GM18519 (cell line): ENCODE results near the gene ATP10B.
"Not testable (repeated sequence)": the region's sequence is repeated elsewhere in the genome, so short reads cannot be mapped to it uniquely, and the experiment has no call there.

Source experiments
- ATAC-seq: cut with Tn5 transposase; IDR thresholded peaks from one replicate; pipeline ENCODE4 v1.9.1; 2021; ENCODE audit warnings: mild to moderate bottlenecking, moderate library complexity; ENCODE audit not compliant: unreplicated experiment, low FRiP score

ATP10B gene

DNA sequence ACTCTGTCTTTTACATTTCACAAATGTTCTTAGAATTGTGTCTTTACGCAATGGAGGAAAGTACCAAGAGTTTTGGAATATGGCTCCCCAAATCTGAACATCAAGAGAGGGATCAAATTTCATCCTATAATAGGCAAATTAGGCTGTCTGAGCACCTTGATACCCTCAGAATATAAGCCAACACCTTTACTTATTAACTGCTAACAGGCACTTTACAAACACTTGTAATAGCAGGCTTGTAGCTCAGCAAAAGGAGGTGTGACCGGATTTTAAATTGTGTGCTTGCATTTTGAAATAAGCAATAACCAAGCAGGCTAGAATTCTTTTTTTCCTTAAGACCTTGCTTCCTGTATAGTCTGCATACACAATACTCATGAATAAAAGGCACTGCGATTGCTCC, 92.0 kb downstream of the ATP10B start:
- ATAC-seq = no peak

DNA sequence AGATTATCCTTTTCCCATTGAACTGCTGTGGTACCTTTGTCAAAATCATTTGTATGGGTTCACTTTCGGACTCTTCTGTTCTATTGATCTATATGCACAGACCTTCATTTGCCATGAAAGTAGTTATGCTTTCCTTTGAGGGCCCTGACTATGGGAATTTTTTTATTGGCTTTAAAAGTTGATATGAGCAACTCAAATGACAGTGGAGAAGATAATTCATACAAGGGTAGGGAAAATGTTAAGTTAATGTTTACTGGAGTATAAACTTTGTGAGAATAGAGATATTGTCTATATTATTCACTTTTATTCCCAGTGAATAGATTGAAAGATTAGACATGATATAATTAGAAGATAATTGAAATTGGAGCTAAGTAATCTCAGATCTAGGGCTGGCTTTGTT, 94.8 kb downstream of the ATP10B start:
- ATAC-seq = no peak

DNA sequence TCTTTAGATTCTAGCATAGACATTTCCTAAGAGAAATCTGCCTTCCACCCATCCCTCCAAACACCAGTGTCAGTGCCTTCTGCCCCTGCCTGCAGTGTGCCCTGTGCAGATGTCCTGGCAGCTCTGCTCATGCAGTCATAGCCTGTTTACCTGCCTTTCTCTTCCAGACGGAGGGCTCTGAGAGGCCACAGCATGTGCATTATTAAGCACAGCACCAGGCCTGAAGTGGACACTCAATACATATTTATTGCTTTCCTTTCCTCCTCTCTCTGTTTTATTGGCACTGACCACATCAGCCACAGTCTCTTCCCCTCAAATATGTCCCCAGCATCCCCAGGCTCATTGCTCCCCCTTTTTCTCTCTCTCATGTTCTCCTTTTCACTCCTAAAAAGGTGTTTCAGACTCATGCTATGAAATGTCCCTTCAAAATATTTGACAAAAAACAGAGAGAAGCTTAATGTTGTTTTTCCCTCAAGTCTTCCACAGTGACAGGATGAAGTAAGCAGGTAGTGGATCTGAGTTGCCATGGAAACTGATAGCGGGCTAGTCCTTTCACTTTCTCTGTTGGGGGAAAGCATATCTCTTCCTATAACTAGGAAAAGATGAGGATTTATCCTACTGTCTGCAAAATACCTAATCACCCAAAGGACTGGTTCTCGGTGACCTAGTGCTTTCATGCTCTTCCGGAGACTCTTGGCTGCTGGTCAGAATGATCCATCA, 100.9 kb downstream of the ATP10B start:
- no peak for ATAC-seq

DNA sequence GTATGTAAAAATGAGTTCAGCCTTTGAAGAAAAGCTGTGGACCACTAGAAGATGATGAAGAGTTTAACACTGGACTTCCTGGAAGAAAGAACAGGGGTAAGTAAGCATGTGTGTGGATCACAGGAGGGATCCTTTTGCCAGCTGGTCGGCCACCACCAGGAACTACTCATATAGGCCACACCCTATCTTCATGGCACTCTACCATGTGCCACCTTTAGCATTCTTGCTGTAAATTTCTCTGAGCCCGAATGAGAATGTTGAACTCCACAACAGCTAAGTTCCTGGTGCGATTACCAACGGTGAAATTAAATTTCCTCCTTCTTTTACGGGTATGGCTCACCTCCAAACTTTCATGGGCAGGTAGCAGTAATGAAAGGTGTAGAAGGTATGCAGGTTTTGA, 102.3 kb downstream of the ATP10B start:
- ATAC-seq = no peak

DNA sequence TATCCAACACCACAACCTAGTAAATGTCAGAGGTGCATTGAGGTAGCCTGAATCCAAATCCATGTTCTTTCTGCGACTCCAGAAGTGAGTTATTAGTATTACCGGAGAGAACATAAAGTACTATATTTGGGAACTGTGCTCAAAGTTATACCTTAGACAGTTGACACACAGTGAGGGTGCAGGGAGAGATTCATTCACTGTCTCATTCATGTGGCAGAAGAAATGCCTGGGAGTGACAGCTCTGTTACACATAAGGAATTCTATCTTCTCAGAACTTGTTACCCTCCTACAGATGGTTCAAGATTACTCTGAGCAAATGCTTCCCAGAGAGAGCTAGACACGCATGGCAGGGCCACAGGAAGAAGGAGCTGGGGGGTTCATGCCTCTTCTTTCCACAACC, 103.0 kb downstream of the ATP10B start:
- ATAC-seq = no peak

DNA sequence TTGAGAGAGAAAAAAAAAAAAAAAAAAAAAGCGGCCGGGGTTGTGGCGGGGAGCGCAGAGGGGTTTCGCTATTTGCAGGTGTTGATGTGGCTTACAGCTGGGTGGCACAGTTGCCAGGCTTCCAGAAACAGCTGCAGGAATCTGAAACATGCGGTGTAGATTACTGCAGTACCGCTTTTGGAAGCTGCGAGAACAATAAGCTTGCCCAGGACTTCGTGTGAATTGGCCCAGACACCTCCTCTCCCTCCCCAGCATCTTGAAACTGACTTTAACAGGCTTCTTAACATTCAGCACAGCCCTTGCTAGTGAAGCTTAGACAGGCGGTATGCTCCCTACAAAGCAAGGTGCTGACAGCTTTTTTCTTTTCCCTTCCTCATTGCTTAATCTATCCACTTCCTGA, 104.0 kb downstream of the ATP10B start:
- no peak for ATAC-seq

DNA sequence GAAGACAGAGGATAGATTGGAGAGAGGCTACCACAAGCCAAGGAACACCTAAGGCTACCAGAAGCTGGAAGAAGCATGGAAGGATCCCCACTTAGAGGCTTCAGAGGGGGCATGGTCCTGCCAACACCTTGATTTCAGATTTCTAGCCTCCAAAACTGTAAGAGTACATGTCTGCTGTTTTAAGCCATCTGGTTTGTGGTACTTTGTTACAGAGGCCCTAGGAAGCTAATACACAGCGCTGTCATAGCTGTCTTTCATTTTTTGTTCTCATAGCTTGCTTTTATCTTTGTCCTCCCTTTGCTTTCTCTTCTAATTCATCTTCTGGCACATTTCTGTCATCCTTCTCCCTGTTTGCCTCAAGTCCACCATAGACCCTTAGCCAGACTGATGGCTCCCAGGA, 104.5 kb downstream of the ATP10B start:
- no peak for ATAC-seq

DNA sequence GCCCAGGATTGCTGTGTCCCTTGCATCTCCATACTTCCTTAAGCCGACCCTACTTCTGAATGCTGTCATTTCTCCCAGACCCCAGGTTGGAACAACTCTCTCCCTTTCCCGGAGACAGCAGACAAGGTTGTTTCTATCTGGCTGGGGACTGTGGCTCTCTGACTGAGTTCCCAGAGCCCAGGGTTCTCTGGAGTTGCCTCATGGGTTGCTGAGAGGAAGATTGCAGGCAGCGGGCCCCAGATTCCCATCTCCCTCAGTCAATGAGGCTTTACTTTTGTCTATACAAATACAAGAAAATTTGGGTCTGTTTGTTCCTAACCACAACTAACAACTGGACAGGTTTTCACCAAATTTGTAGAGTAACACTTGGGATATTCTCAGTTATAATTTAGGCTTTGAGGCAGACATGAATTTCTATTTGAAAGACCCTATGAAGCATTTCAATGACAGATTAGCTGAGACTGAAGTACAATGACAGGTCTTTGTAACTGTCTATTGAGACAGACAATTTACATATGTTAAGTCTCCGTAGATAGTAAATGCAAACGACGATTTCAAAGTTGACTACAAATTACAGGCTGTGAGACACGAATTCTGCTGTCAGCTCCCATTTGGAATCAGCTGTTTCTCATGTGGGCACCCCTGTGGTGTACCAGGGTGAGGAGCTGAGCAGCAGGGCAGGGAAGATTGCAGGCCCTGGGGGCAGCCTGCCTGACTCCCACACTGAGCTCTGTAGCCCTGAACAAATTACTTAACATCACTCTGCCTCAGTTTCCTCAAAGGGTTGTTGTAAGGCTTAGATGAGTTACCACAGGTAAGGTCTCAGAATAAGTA, 107.5 kb downstream of the ATP10B start:
- ATAC-seq = no peak

DNA sequence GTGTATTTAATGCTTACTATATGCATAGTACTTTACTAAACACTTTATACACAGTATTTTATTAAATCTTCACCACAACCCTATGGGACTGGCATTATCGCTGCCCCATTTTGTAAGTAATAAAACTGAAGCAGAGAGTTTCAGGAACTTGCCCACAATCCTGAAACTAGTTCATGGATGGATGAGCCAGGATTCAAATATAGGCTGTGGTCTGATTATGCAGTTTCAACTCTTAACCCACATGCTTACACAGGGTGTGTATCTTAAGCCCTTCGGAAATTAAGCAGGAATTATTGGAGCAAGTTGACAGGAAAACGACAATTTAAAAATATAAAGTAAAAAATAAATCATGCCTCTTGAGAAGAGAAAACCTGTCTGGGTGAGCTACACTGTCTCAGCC, 109.0 kb downstream of the ATP10B start:
- no peak for ATAC-seq

DNA sequence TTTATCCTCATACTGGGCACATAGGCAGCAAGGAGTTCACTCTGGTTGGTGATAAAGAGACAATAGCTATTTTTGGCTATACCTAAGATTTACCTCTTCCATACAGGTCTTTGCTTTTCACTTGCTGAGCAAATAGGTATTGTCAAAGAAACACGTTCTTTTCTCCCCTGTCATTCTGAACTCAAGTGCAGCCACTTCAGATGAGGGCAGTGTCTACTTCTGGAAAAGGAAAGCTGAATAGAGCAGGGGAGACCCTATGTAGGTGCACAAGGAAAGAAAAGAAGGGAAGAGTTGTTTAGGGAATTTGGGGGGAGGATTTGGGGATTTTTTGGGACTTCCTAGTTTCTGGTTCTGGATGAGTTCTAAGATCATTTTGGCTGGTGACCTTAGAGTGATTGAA, 109.6 kb downstream of the ATP10B start:
- ATAC-seq = no peak

DNA sequence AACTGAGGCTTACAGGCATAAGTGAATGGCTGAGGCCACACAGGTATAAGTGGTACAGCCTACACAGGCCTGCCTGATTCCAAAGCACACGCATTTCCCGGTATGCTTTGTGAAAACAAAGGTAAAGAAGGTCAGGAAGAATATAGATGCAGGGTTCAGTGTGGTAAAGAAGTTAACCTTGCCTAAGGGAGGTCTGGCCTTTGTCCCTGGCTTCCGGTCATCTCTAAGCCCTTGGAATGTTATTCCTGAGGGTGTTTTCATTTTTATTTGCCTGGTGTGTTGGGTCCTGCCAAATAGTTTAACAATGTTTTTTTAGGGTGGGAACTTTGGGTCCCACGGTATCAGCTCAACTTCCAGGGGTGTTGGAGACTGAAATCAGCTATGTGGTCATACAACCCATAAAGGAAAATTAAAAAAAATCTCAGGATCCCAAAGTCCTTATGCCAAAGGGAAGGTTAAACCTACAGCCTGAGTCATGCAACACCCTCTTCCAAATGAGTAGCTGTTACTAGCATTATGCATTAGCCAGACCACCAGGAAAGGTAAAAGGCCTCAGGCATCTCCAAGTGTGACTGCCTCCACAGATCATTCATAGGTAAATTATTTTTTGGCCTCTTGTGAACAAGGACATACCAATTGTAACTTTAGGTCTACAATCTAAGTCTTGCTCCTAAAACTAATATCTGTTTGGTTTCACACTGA, 124.6 kb downstream of the ATP10B start:
- ATAC-seq = no peak

DNA sequence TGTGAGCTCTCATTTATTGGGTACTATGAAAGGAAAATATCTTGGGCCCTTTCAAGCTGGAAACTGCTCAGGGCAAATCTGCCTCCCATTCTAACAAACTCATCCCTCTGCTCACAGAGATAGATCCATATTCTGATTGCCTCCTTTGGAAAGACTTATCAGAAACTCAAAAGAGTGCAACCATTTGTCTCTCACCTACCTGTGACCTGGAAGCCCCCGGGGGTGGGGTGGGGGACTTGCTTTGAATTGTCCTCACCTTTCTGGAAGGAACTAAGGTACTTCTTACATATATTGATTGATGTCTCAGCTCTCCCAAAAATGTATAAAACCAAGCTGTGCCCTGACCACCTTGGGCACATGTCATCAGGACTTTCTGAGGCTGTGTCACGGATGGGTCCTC, 125.3 kb downstream of the ATP10B start:
- ATAC-seq = no peak

DNA sequence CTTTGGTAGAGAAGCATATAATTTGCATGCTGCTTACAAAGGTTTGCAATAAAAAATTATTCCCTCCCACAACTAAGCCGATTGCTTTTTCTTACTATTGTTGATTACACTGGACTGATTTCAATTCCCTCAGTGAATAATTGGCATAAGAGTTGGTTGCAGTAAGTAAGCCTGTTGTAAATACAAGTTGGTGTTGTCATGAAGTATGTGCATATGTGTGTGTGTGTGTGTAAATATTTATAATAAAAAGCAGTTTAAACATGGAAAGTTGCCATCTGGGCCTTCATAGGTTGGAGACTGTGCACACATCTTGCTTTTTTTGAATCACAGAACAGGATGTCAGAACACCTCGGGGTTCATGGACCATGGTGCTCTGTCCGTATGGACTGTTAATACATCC, 131.2 kb downstream of the ATP10B start:
- ATAC-seq = no peak

DNA sequence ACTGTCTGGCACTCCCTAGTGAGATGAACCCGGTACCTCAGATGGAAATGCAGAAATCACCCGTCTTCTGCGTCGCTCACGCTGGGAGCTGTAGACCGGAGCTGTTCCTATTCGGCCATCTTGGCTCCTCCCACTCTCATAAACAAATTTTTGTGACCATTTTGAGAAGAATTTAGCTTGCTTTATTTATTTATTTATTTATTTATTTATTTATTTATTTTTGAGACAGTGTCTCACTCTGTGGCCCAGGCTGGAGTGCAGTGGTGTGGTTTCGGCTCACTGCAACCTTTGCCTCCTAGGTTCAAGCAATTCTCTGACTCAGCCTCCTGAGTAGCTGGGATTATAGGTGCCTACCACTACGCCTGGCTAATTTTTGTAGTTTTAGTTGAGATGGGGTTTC, 136.5 kb downstream of the ATP10B start:
- ATAC-seq = not testable (repeated sequence)

DNA sequence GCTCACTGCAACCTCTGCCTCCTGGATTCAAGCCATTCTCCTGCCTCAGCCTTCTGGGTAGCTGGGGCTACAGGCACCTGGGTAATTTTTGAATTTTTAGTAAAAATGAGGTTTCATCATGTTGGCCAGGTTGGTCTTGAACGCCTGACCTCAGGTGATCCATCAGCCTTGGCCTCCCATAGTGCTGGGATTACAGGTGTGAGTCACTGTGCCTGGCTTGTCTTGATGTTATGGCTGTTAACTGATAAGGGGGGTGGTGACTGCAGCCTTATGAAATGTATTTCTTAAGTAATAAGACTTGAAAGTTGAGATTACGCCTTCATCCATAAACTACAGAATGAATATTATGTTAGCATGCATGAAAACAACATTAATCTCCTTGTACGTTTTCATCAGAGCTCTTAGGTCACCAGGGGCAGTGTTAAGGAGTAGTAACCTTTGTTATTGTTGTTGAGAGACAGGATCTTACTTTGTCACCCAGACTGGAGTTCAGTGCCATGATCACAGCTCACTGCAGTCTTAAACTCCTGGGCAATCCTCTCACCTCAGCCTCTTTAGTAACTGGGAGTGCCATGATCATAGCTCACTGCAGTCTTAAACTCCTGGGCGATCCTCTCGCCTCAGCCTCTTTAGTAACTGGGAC, 148.3 kb downstream of the ATP10B start:
- no peak for ATAC-seq

DNA sequence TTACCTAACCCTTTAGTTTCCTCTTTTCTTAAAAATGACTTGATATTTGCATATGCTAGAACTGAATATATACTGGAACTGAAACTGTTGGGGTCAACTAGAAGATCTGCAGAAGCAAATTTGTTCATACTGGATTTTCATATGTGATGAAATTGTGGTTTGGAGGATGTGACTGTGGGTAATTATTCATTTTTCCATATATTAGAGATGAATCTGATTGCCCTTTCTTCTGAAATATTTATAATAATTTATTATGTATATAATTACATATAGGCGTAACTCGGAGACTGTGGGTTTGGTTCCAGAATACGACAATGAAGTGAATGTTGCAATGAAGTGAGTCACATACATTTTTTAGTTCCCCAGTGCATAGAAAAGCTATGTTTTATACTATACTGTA, 149.1 kb downstream of the ATP10B start:
- peak; percentile 97 for ATAC-seq

DNA sequence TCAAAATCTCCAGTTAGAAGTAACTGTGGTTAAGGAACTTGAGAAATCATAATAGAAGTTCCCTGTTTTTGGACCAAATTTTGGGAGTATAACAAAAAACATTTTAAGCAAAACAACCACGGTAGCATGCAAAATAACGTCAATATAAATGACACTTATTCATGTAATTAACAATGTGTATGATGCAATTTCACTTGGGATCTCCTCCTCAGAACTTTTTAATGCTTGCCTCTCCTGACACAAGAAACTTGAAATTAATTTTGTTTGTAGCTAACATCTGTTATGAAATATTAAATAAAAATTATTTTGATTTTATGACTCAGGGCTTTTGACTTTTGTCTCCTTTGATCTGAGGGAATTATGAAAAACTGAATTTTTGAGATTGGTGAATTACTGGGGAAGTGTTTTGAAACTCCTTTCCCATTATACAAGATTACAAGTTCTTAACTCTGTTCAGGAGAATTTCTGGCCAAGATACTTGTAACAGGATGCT, 149.7 kb downstream of the ATP10B start:
- no peak for ATAC-seq

DNA sequence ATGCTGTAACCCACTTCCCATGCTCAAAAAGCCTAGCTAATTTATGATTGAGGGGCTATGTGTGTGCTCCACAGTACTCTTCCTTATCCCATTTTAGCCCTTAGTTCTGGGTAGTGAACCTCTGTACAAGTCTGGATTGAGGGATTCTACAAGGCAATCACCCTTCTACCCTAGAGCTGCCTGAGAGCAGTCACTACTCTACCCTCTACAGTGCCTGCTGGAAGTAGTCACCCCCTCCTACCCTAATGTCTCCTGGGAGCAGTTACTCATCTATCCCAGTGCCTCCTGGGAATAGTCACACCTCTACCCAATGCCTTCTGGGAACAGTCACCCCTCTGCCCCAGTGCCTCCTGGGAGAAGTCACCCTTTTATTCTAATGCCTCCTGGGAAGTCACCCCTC, 150.6 kb downstream of the ATP10B start:
- no peak for ATAC-seq

DNA sequence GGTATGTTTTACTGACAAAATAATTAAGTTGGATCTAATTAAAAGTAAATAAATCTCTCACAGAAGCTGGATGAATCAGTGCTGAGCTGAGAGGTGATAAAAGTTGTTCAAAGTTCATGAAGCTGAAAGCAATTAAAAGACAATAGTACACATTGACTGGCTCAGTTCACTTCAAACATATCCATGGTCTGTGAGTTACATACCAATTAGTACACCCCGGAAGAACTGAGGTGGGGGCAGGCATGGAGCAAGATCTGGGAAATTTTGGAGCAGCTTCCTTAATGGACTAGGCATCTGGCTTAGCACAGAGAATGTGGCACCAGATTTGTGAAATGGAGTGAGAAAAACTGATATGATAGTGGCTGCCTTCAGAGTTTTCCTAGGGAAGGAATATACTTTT, 152.7 kb downstream of the ATP10B start:
- ATAC-seq = no peak

DNA sequence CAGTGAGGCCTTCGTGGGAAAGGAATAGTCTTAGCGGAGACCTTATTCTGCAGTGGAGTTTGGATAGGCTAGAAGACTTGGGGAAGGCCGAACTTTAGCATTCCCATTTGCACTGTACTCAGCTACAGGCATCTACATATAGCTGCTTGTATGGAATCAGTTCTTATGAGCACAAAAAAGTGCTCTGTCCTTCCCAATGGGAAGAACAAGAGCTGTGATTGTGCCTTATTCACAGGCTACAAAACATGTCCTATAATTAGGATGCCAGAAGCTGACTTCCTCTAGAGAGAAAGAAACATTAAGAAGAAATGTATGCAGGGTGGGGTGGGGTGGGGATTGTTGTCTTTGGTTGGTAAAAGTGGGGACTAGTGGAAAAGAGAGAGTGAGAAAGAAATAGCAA, 154.7 kb downstream of the ATP10B start:
- no peak for ATAC-seq

DNA sequence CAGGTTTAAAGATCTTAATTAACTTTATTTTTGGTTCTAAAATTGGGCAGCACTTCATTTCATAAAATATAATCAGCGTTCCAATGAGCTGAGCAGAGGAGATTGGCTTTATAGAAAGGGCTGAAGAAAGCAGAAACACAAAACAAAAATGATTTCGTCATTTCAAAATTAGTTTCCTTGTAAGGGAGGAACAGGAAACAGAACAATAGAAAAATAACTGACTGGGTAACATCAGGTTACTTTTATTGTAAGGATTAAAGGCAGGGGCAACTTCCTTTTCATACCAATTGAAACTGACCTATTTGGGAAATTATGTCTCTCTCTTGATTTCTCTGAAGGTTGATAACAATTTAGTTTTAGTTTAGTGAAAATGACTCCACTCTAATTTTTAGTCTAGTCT, 157.1 kb downstream of the ATP10B start:
- ATAC-seq = no peak
